H9 (cell line): Measurements from ENCODE around the gene NSUN3. TPM values are rescaled to one million over a fixed set of nuclear protein-coding genes. Genes with fewer than 3 reads are reported as not detected.

Experiments
- DNase-seq: peaks from one replicate; pipeline ENCODE4 v3.0.0-alpha.2; 2017
- H2AFZ ChIP-seq: one replicate; pipeline ENCODE4 v1.6.1; 2013; ENCODE audit warnings: mild to moderate bottlenecking, low read length, control low read depth, moderate library complexity
- H2AK5ac ChIP-seq: 2 replicates; pipeline ENCODE4 v1.6.1; 2013; ENCODE audit warnings: low read length, control low read depth, mixed read lengths; ENCODE audit not compliant: insufficient read length
- H2BK120ac ChIP-seq: one replicate; pipeline ENCODE4 v1.6.1; 2013; ENCODE audit warnings: low read depth, mild to moderate bottlenecking, low read length, control low read depth, inconsistent platforms; ENCODE audit not compliant: poor library complexity, severe bottlenecking
- H2BK12ac ChIP-seq: 2 replicates; pipeline ENCODE4 v1.6.1; 2013; ENCODE audit warnings: low read length, control low read depth, mixed read lengths, low read depth; ENCODE audit not compliant: insufficient read length
- H2BK15ac ChIP-seq: 2 replicates; pipeline ENCODE4 v1.6.1; 2013; ENCODE audit warnings: low read depth, low read length, control low read depth
- H2BK20ac ChIP-seq: one replicate; pipeline ENCODE4 v1.6.1; 2013; ENCODE audit warnings: low read depth, mild to moderate bottlenecking, low read length, control low read depth, inconsistent platforms; ENCODE audit not compliant: poor library complexity, severe bottlenecking
- H2BK5ac ChIP-seq: 2 replicates; pipeline ENCODE4 v1.6.1; 2013; ENCODE audit warnings: low read length, control low read depth, mixed read lengths; ENCODE audit not compliant: insufficient read length
- H3K14ac ChIP-seq: 2 replicates; pipeline ENCODE4 v1.6.1; 2013; ENCODE audit warnings: low read length, control low read depth; ENCODE audit not compliant: insufficient read depth
- H3K18ac ChIP-seq: 2 replicates; pipeline ENCODE4 v1.6.1; 2013; ENCODE audit warnings: low read depth, mild to moderate bottlenecking, mixed read lengths, low read length, control low read depth; ENCODE audit not compliant: insufficient read length
- H3K23ac ChIP-seq: 2 replicates; pipeline ENCODE4 v1.6.1; 2013; ENCODE audit warnings: low read length, control low read depth, mixed read lengths, low read depth; ENCODE audit not compliant: insufficient read length
- H3K23me2 ChIP-seq: 2 replicates; pipeline ENCODE4 v1.6.1; 2013; ENCODE audit warnings: low read depth, mild to moderate bottlenecking, mixed read lengths, low read length, control low read depth; ENCODE audit not compliant: insufficient read length, poor library complexity, severe bottlenecking
- H3K27ac ChIP-seq: 2 replicates; pipeline ENCODE4 v1.5.1; 2013; ENCODE audit warnings: low read length, control low read depth, mixed read lengths, low read depth; ENCODE audit not compliant: insufficient read length
- H3K27me3 ChIP-seq: 2 replicates; pipeline ENCODE4 v1.6.1; 2013; ENCODE audit warnings: low read length, control low read depth, inconsistent platforms; ENCODE audit not compliant: insufficient read depth
- H3K4ac ChIP-seq: 2 replicates; pipeline ENCODE4 v1.6.1; 2013; ENCODE audit warnings: low read depth, mild to moderate bottlenecking, control low read depth, inconsistent platforms, low read length, moderate library complexity
- H3K4me1 ChIP-seq: 2 replicates; pipeline ENCODE4 v1.6.1; 2013; ENCODE audit warnings: low read length, control low read depth, inconsistent platforms; ENCODE audit not compliant: insufficient read depth
- H3K4me2 ChIP-seq: 2 replicates; pipeline ENCODE4 v1.6.1; 2013; ENCODE audit warnings: low read length, control low read depth, mixed read lengths; ENCODE audit not compliant: insufficient read length, insufficient read depth
- H3K56ac ChIP-seq: 2 replicates; pipeline ENCODE4 v1.6.1; 2013; ENCODE audit warnings: low read depth, mild to moderate bottlenecking, mixed read lengths, low read length, control low read depth; ENCODE audit not compliant: insufficient read length
- H3K79me1 ChIP-seq: 2 replicates; pipeline ENCODE4 v1.6.1; 2013; ENCODE audit warnings: low read depth, mild to moderate bottlenecking, moderate library complexity, low read length, control low read depth, inconsistent platforms; ENCODE audit not compliant: insufficient read depth, poor library complexity, severe bottlenecking
- H3K79me2 ChIP-seq: 2 replicates; pipeline ENCODE4 v1.6.1; 2013; ENCODE audit warnings: low read length, control low read depth, inconsistent platforms; ENCODE audit not compliant: insufficient read depth
- H3K9ac ChIP-seq: 2 replicates; pipeline ENCODE4 v1.6.1; 2013; ENCODE audit warnings: low read length, control low read depth, mixed read lengths; ENCODE audit not compliant: insufficient read length; ENCODE audit errors: extremely low read depth
- H3K9me3 ChIP-seq: one replicate; pipeline ENCODE4 v1.6.1; 2013; ENCODE audit warnings: low read depth, low read length, inconsistent platforms; ENCODE audit not compliant: control insufficient read depth
- H3T11ph ChIP-seq: one replicate; pipeline ENCODE4 v1.6.1; 2013; ENCODE audit warnings: mild to moderate bottlenecking, low read length, control low read depth, inconsistent platforms
- H4K20me1 ChIP-seq: one replicate; pipeline ENCODE4 v1.6.1; 2013; ENCODE audit not compliant: control insufficient read depth, insufficient read length, insufficient read depth
- H4K5ac ChIP-seq: 2 replicates; pipeline ENCODE4 v1.6.1; 2013; ENCODE audit warnings: low read depth, mild to moderate bottlenecking, mixed read lengths, low read length, control low read depth; ENCODE audit not compliant: insufficient read length
- H4K8ac ChIP-seq: replicated peaks from 2 replicates; pipeline ENCODE4 v1.6.1; 2013; ENCODE audit warnings: low read length, control low read depth, mixed read lengths, low read depth; ENCODE audit not compliant: insufficient read length
- H4K91ac ChIP-seq: 2 replicates; pipeline ENCODE4 v1.6.1; 2013; ENCODE audit warnings: low read depth, mild to moderate bottlenecking, moderate library complexity, mixed read lengths, low read length, control low read depth; ENCODE audit not compliant: insufficient read length
- H3K27ac Mint-ChIP-seq, 3 experiments: 2 replicates in 2 of 3; 3 replicates in 1 of 3; pipeline ENCODE4 v1.8.0; 2020 to 2021; ENCODE audit warnings: mixed read lengths in 3 of 3, mild to moderate bottlenecking in 1 of 3, moderate library complexity in 1 of 3
- H3K27me3 Mint-ChIP-seq: 2 replicates; pipeline ENCODE4 v1.8.0; 2021; ENCODE audit warnings: low read depth, mild to moderate bottlenecking, moderate library complexity, mixed read lengths
- H3K36me3 Mint-ChIP-seq, 3 experiments: 2 replicates in 2 of 3; 3 replicates in 1 of 3; pipeline ENCODE4 v1.8.0; 2020 to 2021; ENCODE audit warnings: low read depth in 3 of 3, mixed read lengths in 3 of 3; ENCODE audit not compliant: insufficient read depth in 1 of 3
- H3K4me1 Mint-ChIP-seq, 2 experiments: 2 replicates each; pipeline ENCODE4 v1.8.0; 2020; ENCODE audit warnings: mixed read lengths in 2 of 2
- H3K4me3 Mint-ChIP-seq, 2 experiments: 2 replicates in 1 of 2; 3 replicates in 1 of 2; pipeline ENCODE4 v1.8.0; 2020 to 2021; ENCODE audit warnings: mild to moderate bottlenecking in 2 of 2, mixed read lengths in 2 of 2, moderate library complexity in 1 of 2
- H3K9me3 Mint-ChIP-seq, 2 experiments: 2 replicates in 1 of 2; 3 replicates in 1 of 2; pipeline ENCODE4 v1.8.0; 2020; ENCODE audit warnings: mild to moderate bottlenecking in 2 of 2, mixed read lengths in 2 of 2, moderate library complexity in 1 of 2
- total RNA-seq: library from RNA; stranded (reverse); gene quantifications from 2 replicates; pipeline ENCODE4 v1.2.1, GENCODE V29; 2021
- TF ChIP-seq, protein P1 (sequence below): fragments of 200-600 bp; sonication (generic); conservative IDR thresholded peaks from 3 replicates; pipeline ENCODE4 v1.8.0; 2021; ENCODE audit warnings: antibody characterized with exemption, mild to moderate bottlenecking

The NSUN3 gene
- total RNA-seq, 1 experiment from 2014 or later = 7.4 TPM

- no peaks in the 10 kb centered on the region for H3K23me2 ChIP-seq
- TF ChIP-seq, protein P1, sequence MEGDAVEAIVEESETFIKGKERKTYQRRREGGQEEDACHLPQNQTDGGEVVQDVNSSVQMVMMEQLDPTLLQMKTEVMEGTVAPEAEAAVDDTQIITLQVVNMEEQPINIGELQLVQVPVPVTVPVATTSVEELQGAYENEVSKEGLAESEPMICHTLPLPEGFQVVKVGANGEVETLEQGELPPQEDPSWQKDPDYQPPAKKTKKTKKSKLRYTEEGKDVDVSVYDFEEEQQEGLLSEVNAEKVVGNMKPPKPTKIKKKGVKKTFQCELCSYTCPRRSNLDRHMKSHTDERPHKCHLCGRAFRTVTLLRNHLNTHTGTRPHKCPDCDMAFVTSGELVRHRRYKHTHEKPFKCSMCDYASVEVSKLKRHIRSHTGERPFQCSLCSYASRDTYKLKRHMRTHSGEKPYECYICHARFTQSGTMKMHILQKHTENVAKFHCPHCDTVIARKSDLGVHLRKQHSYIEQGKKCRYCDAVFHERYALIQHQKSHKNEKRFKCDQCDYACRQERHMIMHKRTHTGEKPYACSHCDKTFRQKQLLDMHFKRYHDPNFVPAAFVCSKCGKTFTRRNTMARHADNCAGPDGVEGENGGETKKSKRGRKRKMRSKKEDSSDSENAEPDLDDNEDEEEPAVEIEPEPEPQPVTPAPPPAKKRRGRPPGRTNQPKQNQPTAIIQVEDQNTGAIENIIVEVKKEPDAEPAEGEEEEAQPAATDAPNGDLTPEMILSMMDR = no peak
- no peak overlapping the region for H3K18ac ChIP-seq
- H3K14ac ChIP-seq = no peak overlapping the region
- H2BK120ac ChIP-seq = no peak overlapping the region
- no peaks in the 10 kb centered on the region for H3K79me2 ChIP-seq
- DNase-seq = no peak
- peaks cover 0 to under 1% of the 10 kb centered on the region in 2 experiments; a peak in 1 of 5 replicates for H3K9me3 Mint-ChIP-seq
- H3K56ac ChIP-seq = no peak overlapping the region
- H3K27me3 Mint-ChIP-seq = no peaks in the 10 kb centered on the region
- H2BK12ac ChIP-seq = no peak overlapping the region
- no peak overlapping the region for H3K9ac ChIP-seq
- H3K4me3 Mint-ChIP-seq = no peak overlapping the region
- H2AFZ ChIP-seq = no peak overlapping the region
- no peak overlapping the region for H3K4me2 ChIP-seq
- no peak overlapping the region for H3K4ac ChIP-seq
- no peak overlapping the region for H3T11ph ChIP-seq
- no peak overlapping the region for H3K23ac ChIP-seq
- no peak overlapping the region for H2BK20ac ChIP-seq
- H2BK5ac ChIP-seq = no peak overlapping the region
- H3K9me3 ChIP-seq = no peaks in the 10 kb centered on the region
- H4K91ac ChIP-seq = no peak overlapping the region
- no peaks in the 10 kb centered on the region for H3K27me3 ChIP-seq
- peaks cover 0 to 3% (median 1%) of the 10 kb centered on the region in 3 experiments; a peak in 5 of 7 replicates for H3K36me3 Mint-ChIP-seq
- H3K27ac Mint-ChIP-seq = no peak overlapping the region
- no peaks in the 10 kb centered on the region for H3K4me1 Mint-ChIP-seq
- H2BK15ac ChIP-seq = no peak overlapping the region
- no peaks in the 10 kb centered on the region for H3K79me1 ChIP-seq
- no peak overlapping the region for H3K27ac ChIP-seq
- H3K4me1 ChIP-seq = no peaks in the 10 kb centered on the region
- no peak overlapping the region for H4K5ac ChIP-seq
- no peaks in the 10 kb centered on the region for H4K20me1 ChIP-seq
- H2AK5ac ChIP-seq = no peak overlapping the region
- no peak overlapping the region for H4K8ac ChIP-seq
Measured at GRCh38 chr3:94050546-94050945, 12.3 kb upstream of the NSUN3 start.
